Large intestine (tissue), 3 donors: ENCODE results near the gene ARHGAP26. TPM values are rescaled to one million over a fixed set of nuclear protein-coding genes. Genes with fewer than 3 reads are reported as not detected.
A peak's percentile ranks its signal among the peaks of the same experiment; 100 is the strongest.

ENCODE experiments used
- DNase-seq, 2 donors: peaks; one replicate each; pipeline versions ENCODE4 v3.0.0 to v3.0.0-alpha.2; 2013
- H3K27ac ChIP-seq: one replicate; pipeline ENCODE4 v1.5.1; 2013; ENCODE audit warnings: low read length
- H3K27me3 ChIP-seq: 2 replicates; pipeline ENCODE4 v1.6.1; 2013; ENCODE audit warnings: low read length; ENCODE audit not compliant: control insufficient read depth, insufficient read depth
- H3K36me3 ChIP-seq: 2 replicates; pipeline ENCODE4 v1.6.1; 2013; ENCODE audit warnings: low read length; ENCODE audit not compliant: control insufficient read depth, insufficient read depth
- H3K4me1 ChIP-seq: one replicate; pipeline ENCODE4 v1.6.1; 2013; ENCODE audit warnings: low read length; ENCODE audit not compliant: control insufficient read depth, insufficient read depth
- H3K4me3 ChIP-seq: one replicate; pipeline ENCODE4 v1.5.1; 2013; ENCODE audit warnings: low read length
- H3K9me3 ChIP-seq: one replicate; pipeline ENCODE4 v1.6.1; 2013; ENCODE audit warnings: mild to moderate bottlenecking, low read depth, low read length, moderate library complexity; ENCODE audit not compliant: control insufficient read depth
- WGBS: methylation state at CpG from one replicate; pipeline ENCODE4 v1.1.5; 2013; ENCODE audit warnings: low lambda C conversion rate; ENCODE audit not compliant: insufficient coverage; 5-methylcytosine and 5-hydroxymethylcytosine counted together
- polyA plus RNA-seq: library from polyadenylated mRNA; unstranded; fragments of 120-200 nt; gene quantifications from one replicate; pipeline ENCODE4 v1.2.1, GENCODE V29; 2013

Gene ARHGAP26
- polyA plus RNA-seq, 1 donor: 31.8 TPM

DNA sequence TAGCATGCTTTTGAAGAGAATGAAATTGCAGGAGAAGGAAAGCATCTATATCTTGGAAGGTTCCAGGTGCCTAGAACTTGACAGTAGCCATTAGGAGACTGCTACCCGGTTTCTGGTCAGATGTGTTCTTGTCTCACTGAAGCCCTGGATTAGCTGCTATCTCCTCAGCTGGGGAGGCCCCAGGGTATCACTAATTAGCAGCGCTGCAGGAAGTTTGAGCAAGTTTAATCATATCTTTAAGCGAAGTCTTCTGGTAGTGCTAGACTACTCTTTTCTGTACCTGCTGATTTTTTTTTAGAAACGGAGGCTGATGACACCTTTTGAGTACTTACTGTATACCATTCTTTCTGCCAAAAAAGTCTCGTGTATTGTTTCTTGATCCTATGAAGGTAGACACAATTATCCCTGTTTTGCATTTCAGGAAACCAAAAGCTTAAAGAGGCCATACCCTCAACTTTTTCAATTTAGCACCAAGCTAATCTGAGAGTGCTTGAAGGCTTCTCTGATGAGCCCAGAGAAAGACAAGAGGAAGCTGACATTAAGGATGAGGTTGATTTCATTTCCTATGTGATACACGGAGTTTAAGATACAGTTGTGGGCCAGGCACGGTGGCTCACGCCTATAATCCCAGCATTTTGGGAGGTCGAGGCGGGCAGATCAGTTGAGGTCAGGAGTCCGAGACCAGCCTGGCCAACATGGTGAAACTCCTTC lies 201.3 kb downstream of the ARHGAP26 start:
- no peak overlapping the region for H3K4me3 ChIP-seq
- no peaks in the 10 kb centered on the region for H3K27me3 ChIP-seq
- H3K9me3 ChIP-seq: no peaks in the 10 kb centered on the region
- peak in 1 of 2 donors; percentile 16 for DNase-seq
- WGBS: 74% methylated on average over 2 of the region's 11 CpGs
- H3K27ac ChIP-seq: no peak overlapping the region
- H3K4me1 ChIP-seq: no peaks in the 10 kb centered on the region
- no peaks in the 10 kb centered on the region for H3K36me3 ChIP-seq

GRCh38 chr5:142972064-142972570 lies 201.9 kb downstream of the ARHGAP26 start:
- no peaks in the 10 kb centered on the region for H3K9me3 ChIP-seq
- no CpG with 5 or more reads among the region's 5 CpGs for WGBS
- H3K36me3 ChIP-seq: no peaks in the 10 kb centered on the region
- H3K27me3 ChIP-seq: no peaks in the 10 kb centered on the region
- no peak overlapping the region for H3K27ac ChIP-seq
- no peak overlapping the region for H3K4me3 ChIP-seq
- no peaks in the 10 kb centered on the region for H3K4me1 ChIP-seq
- no peak for DNase-seq

DNA sequence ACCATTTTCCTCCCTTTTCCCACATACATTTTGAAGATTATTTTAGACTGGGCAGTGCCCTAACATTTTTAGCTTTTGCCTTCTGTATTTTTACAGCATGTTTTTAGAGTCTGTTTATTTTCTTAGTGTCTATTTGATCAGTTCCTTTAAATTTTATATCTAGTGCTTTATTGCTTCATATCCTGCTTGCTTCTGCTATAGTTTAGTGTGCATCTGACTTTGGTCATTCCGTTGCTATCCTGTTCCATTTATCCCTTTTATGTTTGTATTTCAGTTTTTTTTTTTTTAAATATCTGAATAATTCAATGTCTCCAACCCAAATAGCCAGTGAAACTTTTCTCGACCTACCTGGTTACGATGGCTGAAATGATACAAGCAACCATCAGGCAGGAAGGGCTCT lies 203.8 kb downstream of the ARHGAP26 start:
- no peaks in the 10 kb centered on the region for H3K27me3 ChIP-seq
- no peak overlapping the region for H3K4me3 ChIP-seq
- H3K36me3 ChIP-seq: no peaks in the 10 kb centered on the region
- no peak overlapping the region for H3K27ac ChIP-seq
- 96% methylated on average over 3 of the region's 3 CpGs for WGBS
- no peak for DNase-seq
- H3K9me3 ChIP-seq: no peaks in the 10 kb centered on the region
- H3K4me1 ChIP-seq: no peaks in the 10 kb centered on the region

DNA sequence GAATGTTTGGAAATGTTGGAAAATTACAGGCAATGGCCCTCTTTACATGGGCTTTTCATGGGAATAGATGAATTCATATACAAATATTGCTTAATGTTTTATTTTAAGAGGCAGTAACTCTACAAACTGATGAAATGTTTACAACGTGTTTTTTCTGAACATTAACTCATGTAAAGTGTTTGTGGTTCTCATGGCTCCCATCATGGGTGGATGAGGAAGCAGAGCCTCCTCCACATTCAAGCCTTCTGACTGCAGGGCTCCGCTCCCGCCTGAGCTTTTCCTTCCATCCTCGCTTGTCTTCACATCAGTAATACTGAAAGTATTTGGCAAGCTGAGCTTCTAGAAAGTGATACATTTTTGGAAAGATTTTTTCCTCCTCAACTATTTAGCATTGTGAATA lies 204.2 kb downstream of the ARHGAP26 start:
- H3K36me3 ChIP-seq: no peaks in the 10 kb centered on the region
- H3K9me3 ChIP-seq: no peaks in the 10 kb centered on the region
- no peak overlapping the region for H3K4me3 ChIP-seq
- no peak overlapping the region for H3K27ac ChIP-seq
- DNase-seq: no peak
- no peaks in the 10 kb centered on the region for H3K27me3 ChIP-seq
- no peaks in the 10 kb centered on the region for H3K4me1 ChIP-seq
- WGBS: 100% methylated on average over 3 of the region's 4 CpGs

GRCh38 chr5:142976861-142977260 lies 206.7 kb downstream of the ARHGAP26 start:
- no CpG with 5 or more reads among the region's 3 CpGs for WGBS
- no peaks in the 10 kb centered on the region for H3K9me3 ChIP-seq
- H3K4me3 ChIP-seq: no peak overlapping the region
- H3K27ac ChIP-seq: no peak overlapping the region
- H3K36me3 ChIP-seq: no peaks in the 10 kb centered on the region
- no peaks in the 10 kb centered on the region for H3K27me3 ChIP-seq
- peaks cover 9% of the 10 kb centered on the region for H3K4me1 ChIP-seq
- no peak for DNase-seq

DNA sequence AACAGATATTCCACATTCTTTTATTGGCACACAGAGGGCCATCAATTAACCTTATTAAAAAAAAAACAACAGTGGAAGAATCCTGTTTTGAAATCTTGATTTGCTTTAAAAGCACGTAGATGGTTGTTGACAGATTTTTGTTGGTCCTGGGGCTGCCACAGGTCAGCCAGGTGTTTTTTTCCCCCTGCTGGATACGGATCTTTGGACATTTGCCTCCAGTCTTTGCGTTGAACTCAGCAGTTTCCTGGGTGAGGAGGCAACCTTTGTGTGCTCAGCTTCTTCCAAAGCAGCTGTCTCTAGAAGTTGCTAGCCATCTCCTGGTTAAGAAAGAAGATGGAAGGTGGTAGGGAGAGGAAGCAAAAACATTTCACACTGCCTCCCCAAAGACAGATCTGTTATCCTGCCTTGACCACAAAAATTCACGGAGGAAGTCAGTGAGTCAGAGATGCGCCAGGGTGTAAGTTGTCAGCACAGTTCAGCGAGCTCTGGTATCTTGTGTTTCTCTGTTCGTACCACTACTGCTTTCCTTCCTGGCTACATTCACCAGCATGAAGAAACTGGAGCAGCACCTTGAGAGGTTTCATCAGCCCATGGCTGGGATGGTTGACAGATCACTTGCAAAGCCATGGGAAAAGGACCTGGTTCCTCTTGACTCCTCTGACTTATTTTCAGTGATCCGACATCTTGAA lies 207.3 kb downstream of the ARHGAP26 start:
- Histone ChIP-seq H3K4me1 (peaks cover 14% of the 10 kb centered on the region), H3K4me3 (no peak overlapping the region), H3K9me3 (no peaks in the 10 kb centered on the region), H3K27ac (no peak overlapping the region), H3K27me3 (no peaks in the 10 kb centered on the region), H3K36me3 (no peaks in the 10 kb centered on the region)
- WGBS: 100% methylated on average over 1 of the region's 8 CpGs
- DNase-seq: no peak

DNA sequence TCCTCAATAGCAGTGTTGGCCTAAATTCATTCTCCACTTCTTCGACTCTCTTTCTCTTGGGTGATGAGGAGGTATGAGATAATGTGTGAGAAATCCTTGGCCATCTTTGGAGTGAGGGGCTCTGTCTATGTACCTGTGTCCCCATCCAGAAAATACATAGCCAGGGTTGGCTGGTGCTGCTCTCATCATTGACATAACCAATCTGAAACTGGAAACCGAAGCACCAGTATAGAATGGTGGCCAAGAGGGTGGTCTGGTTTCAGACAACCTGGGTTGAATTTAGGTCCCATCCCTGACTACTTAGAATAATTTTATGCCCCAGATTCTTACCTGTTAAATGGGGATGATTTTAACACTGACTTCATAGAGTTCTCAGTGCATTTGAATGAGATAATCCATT lies 208.1 kb downstream of the ARHGAP26 start:
- H3K9me3 ChIP-seq: no peaks in the 10 kb centered on the region
- H3K27me3 ChIP-seq: no peaks in the 10 kb centered on the region
- no peaks in the 10 kb centered on the region for H3K36me3 ChIP-seq
- peaks cover 18% of the 10 kb centered on the region for H3K4me1 ChIP-seq
- H3K27ac ChIP-seq: no peak overlapping the region
- WGBS: no CpG with 5 or more reads among the region's 2 CpGs
- no peak for DNase-seq
- no peak overlapping the region for H3K4me3 ChIP-seq

- Histone ChIP-seq H3K27ac (no peak overlapping the region), H3K36me3 (no peaks in the 10 kb centered on the region), H3K9me3 (no peaks in the 10 kb centered on the region), H3K27me3 (no peaks in the 10 kb centered on the region), H3K4me1 (peaks cover 18% of the 10 kb centered on the region), H3K4me3 (no peak overlapping the region)
- 100% methylated on average over 1 of the region's 1 CpG for WGBS
- no peak for DNase-seq
These were observed 208.5 kb downstream of the ARHGAP26 start for GRCh38 chr5:142978726-142979125.

GRCh38 chr5:142979636-142980035 lies 209.5 kb downstream of the ARHGAP26 start:
- WGBS: no CpG with 5 or more reads among the region's 3 CpGs
- no peaks in the 10 kb centered on the region for H3K9me3 ChIP-seq
- no peak overlapping the region for H3K27ac ChIP-seq
- H3K36me3 ChIP-seq: no peaks in the 10 kb centered on the region
- no peak overlapping the region for H3K4me3 ChIP-seq
- DNase-seq: peak in 1 of 2 donors; percentile 17
- no peaks in the 10 kb centered on the region for H3K27me3 ChIP-seq
- peaks cover 18% of the 10 kb centered on the region for H3K4me1 ChIP-seq

GRCh38 chr5:142981475-142981874 lies 211.3 kb downstream of the ARHGAP26 start:
- no peaks in the 10 kb centered on the region for H3K9me3 ChIP-seq

More at GRCh38 chr5:142981475-142981874, 211.3 kb downstream of the ARHGAP26 start:
- 41% methylated on average over 3 of the region's 5 CpGs for WGBS
- DNase-seq: no peak
- peaks cover 18% of the 10 kb centered on the region for H3K4me1 ChIP-seq
- no peaks in the 10 kb centered on the region for H3K36me3 ChIP-seq
- H3K27ac ChIP-seq: peak overlapping the region; percentile 11
- no peaks in the 10 kb centered on the region for H3K27me3 ChIP-seq
- no peak overlapping the region for H3K4me3 ChIP-seq
